HEK293 (cell line): ENCODE results near the gene SPANXN5.

Experiments
- CTCF ChIA-PET: fragments of 350-600 bp; formaldehyde crosslinking; extraction: SDS; loops from one replicate; lab custom pipeline; 2021; ENCODE audit warnings: antibody characterized with exemption; lab: Yijun Ruan, JAX
- POLR2A ChIA-PET: fragments of 300-600 bp; formaldehyde crosslinking; extraction: SDS; loops from one replicate; lab custom pipeline; 2020; ENCODE audit warnings: antibody characterized with exemption, inconsistent platforms; lab: Yijun Ruan, JAX
- H3K27ac ChIP-seq: fragments of 200-500 bp; sonication (Bioruptor generic); 2 replicates; pipeline ENCODE4 v1.5.1; 2014; ENCODE audit warnings: low read depth, low read length, control low read depth, inconsistent platforms; ENCODE audit errors: extremely low read depth
- H3K36me3 ChIP-seq, 2 experiments: fragments of 200-500 bp in 1 of 2; sonication (Bioruptor generic) in 1 of 2; 1 replicate in 1 of 2; 2 replicates in 1 of 2; pipeline ENCODE4 v1.5.1; 2014 to 2017; ENCODE audit warnings: inconsistent platforms in 2 of 2, low read length in 2 of 2; ENCODE audit not compliant: control insufficient read depth in 2 of 2, insufficient read depth in 1 of 2
- H3K4me1 ChIP-seq: fragments of 200-500 bp; sonication (Bioruptor generic); 2 replicates; pipeline ENCODE4 v1.5.1; 2014; ENCODE audit warnings: mild to moderate bottlenecking, low read length, inconsistent platforms; ENCODE audit not compliant: control insufficient read depth, insufficient read depth
- H3K4me3 ChIP-seq: 2 replicates; pipeline ENCODE4 v1.5.1; 2011; ENCODE audit warnings: low read depth, mild to moderate bottlenecking, control low read depth, low read length, moderate library complexity
- H3K9me3 ChIP-seq: fragments of 200-500 bp; sonication (Bioruptor generic); 2 replicates; pipeline ENCODE4 v1.5.1; 2014; ENCODE audit warnings: low read depth, low read length, inconsistent platforms; ENCODE audit not compliant: control insufficient read depth, insufficient read depth
- OVOL3 ChIP-seq: fragments of 450-650 bp; formaldehyde crosslinking; IDR thresholded peaks from 2 replicates; pipeline ENCODE4 v1.5.1; 2016; ENCODE audit warnings: missing biosample characterization, missing genetic modification characterization
- ZBTB21 ChIP-seq: fragments of 450-650 bp; formaldehyde crosslinking; IDR thresholded peaks from 2 replicates; pipeline ENCODE4 v1.5.1; 2017; ENCODE audit warnings: missing biosample characterization, missing genetic modification characterization
- ZBTB49 ChIP-seq: fragments of 450-650 bp; formaldehyde crosslinking; IDR thresholded peaks from 2 replicates; pipeline ENCODE4 v1.5.1; 2016; ENCODE audit warnings: missing biosample characterization, missing genetic modification characterization, low read depth
- ZNF16 ChIP-seq: fragments of 450-650 bp; formaldehyde crosslinking; IDR thresholded peaks from 2 replicates; pipeline ENCODE4 v1.5.1; 2016; ENCODE audit warnings: low read depth, missing biosample characterization, missing genetic modification characterization
- ZNF202 ChIP-seq: fragments of 450-650 bp; formaldehyde crosslinking; IDR thresholded peaks from 2 replicates; pipeline ENCODE4 v1.5.1; 2016; ENCODE audit warnings: missing biosample characterization, missing genetic modification characterization, borderline replicate concordance
- ZNF311 ChIP-seq: fragments of 450-650 bp; formaldehyde crosslinking; IDR thresholded peaks from 2 replicates; pipeline ENCODE4 v1.5.1; 2017; ENCODE audit warnings: missing biosample characterization, missing genetic modification characterization, borderline replicate concordance
- ZNF335 ChIP-seq: fragments of 450-650 bp; formaldehyde crosslinking; conservative IDR thresholded peaks from 2 replicates; pipeline ENCODE4 v1.5.1; 2016; ENCODE audit warnings: missing biosample characterization, missing genetic modification characterization
- ZNF473 ChIP-seq: fragments of 450-650 bp; formaldehyde crosslinking; IDR thresholded peaks from 2 replicates; pipeline ENCODE4 v1.5.1; 2017; ENCODE audit warnings: missing biosample characterization, missing genetic modification characterization
- ZNF548 ChIP-seq: fragments of 450-650 bp; formaldehyde crosslinking; IDR thresholded peaks from 2 replicates; pipeline ENCODE4 v1.5.1; 2016; ENCODE audit warnings: missing biosample characterization, missing genetic modification characterization
- ZNF580 ChIP-seq: fragments of 450-650 bp; formaldehyde crosslinking; IDR thresholded peaks from 2 replicates; pipeline ENCODE4 v1.5.1; 2016; ENCODE audit warnings: missing biosample characterization, missing genetic modification characterization
- ZNF610 ChIP-seq: fragments of 450-650 bp; formaldehyde crosslinking; IDR thresholded peaks from 2 replicates; pipeline ENCODE4 v1.5.1; 2016; ENCODE audit warnings: missing biosample characterization, missing genetic modification characterization, borderline replicate concordance
- ZNF645 ChIP-seq: fragments of 450-650 bp; formaldehyde crosslinking; IDR thresholded peaks from 2 replicates; pipeline ENCODE4; 2016; ENCODE audit warnings: missing biosample characterization, missing genetic modification characterization
- ZNF658 ChIP-seq: fragments of 450-650 bp; formaldehyde crosslinking; IDR thresholded peaks from 2 replicates; pipeline ENCODE4; 2016; ENCODE audit warnings: missing biosample characterization, missing genetic modification characterization
- ZSCAN18 ChIP-seq: fragments of 450-650 bp; formaldehyde crosslinking; IDR thresholded peaks from 2 replicates; pipeline ENCODE4 v1.5.1; 2016; ENCODE audit warnings: missing biosample characterization, missing genetic modification characterization
- TF ChIP-seq, protein P1 (sequence below): fragments of 450-650 bp; formaldehyde crosslinking; IDR thresholded peaks from 2 replicates; pipeline ENCODE4 v1.5.1; 2016; ENCODE audit warnings: missing biosample characterization, missing genetic modification characterization, borderline replicate concordance
- TF ChIP-seq, protein P2 (sequence below): IDR thresholded peaks from 2 replicates; pipeline ENCODE4 v1.6.1; 2011; ENCODE audit warnings: mild to moderate bottlenecking, low read depth, low read length, borderline replicate concordance
- TF ChIP-seq, protein P3 (sequence below): fragments of 450-650 bp; formaldehyde crosslinking; IDR thresholded peaks from 2 replicates; pipeline ENCODE4 v1.5.1; 2016; ENCODE audit warnings: missing biosample characterization, missing genetic modification characterization

The SPANXN5 gene

GRCh38 chrX:52830551-52830950 lies 33.3 kb upstream of the SPANXN5 start:
- no peaks in the 10 kb centered on the region for H3K36me3 ChIP-seq
- no peak overlapping the region for H3K4me3 ChIP-seq
- H3K27ac ChIP-seq: no peak overlapping the region
- ChIA-PET CTCF (interaction anchor here (0.6 kb wide), 1 partner anchor 422 kb away, joined by 3 read pairs; no protein-coding TSS in a partner anchor), POLR2A (no interaction called here)
- no peaks in the 10 kb centered on the region for H3K4me1 ChIP-seq
- H3K9me3 ChIP-seq: no peaks in the 10 kb centered on the region
- no peak for TF ChIP-seq ZBTB21 (tag by site-specific recombination)
- TF ChIP-seq ZNF16 (tag by site-specific recombination): no peak
- no peak for TF ChIP-seq ZBTB49 (tag by site-specific recombination)
- no peak for TF ChIP-seq ZNF335 (tag by site-specific recombination)
- TF ChIP-seq ZNF548 (tag by site-specific recombination): no peak
- TF ChIP-seq ZNF202 (tag by site-specific recombination): no peak
- TF ChIP-seq ZSCAN18 (tag by site-specific recombination): no peak
- no peak for TF ChIP-seq ZNF473 (tag by site-specific recombination)
- TF ChIP-seq, protein P1, sequence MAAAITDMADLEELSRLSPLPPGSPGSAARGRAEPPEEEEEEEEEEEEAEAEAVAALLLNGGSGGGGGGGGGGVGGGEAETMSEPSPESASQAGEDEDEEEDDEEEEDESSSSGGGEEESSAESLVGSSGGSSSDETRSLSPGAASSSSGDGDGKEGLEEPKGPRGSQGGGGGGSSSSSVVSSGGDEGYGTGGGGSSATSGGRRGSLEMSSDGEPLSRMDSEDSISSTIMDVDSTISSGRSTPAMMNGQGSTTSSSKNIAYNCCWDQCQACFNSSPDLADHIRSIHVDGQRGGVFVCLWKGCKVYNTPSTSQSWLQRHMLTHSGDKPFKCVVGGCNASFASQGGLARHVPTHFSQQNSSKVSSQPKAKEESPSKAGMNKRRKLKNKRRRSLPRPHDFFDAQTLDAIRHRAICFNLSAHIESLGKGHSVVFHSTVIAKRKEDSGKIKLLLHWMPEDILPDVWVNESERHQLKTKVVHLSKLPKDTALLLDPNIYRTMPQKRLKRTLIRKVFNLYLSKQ: no peak
- no peak for TF ChIP-seq ZNF580
- no peak for TF ChIP-seq ZNF311 (tag by site-specific recombination)
- TF ChIP-seq, protein P2, sequence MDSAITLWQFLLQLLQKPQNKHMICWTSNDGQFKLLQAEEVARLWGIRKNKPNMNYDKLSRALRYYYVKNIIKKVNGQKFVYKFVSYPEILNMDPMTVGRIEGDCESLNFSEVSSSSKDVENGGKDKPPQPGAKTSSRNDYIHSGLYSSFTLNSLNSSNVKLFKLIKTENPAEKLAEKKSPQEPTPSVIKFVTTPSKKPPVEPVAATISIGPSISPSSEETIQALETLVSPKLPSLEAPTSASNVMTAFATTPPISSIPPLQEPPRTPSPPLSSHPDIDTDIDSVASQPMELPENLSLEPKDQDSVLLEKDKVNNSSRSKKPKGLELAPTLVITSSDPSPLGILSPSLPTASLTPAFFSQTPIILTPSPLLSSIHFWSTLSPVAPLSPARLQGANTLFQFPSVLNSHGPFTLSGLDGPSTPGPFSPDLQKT: no peak
- TF ChIP-seq, protein P3, sequence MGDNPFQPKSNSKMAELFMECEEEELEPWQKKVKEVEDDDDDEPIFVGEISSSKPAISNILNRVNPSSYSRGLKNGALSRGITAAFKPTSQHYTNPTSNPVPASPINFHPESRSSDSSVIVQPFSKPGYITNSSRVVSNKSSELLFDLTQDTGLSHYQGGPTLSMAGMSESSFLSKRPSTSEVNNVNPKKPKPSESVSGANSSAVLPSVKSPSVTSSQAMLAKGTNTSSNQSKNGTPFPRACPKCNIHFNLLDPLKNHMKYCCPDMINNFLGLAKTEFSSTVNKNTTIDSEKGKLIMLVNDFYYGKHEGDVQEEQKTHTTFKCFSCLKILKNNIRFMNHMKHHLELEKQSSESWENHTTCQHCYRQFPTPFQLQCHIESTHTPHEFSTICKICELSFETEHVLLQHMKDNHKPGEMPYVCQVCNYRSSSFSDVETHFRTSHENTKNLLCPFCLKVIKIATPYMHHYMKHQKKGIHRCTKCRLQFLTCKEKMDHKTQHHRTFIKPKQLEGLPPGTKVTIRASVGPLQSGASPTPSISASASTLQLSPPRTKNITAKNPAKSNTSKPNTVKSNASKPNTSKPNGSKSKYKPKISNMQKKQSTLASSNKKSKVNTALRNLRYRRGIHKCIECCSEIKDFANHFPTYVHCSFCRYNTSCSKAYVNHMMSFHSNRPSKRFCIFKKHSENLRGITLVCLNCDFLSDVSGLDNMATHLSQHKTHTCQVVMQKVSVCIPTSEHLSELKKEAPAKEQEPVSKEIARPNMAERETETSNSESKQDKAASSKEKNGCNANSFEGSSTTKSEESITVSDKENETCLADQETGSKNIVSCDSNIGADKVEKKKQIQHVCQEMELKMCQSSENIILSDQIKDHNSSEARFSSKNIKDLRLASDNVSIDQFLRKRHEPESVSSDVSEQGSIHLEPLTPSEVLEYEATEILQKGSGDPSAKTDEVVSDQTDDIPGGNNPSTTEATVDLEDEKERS (tag by site-specific recombination): no peak

DNA sequence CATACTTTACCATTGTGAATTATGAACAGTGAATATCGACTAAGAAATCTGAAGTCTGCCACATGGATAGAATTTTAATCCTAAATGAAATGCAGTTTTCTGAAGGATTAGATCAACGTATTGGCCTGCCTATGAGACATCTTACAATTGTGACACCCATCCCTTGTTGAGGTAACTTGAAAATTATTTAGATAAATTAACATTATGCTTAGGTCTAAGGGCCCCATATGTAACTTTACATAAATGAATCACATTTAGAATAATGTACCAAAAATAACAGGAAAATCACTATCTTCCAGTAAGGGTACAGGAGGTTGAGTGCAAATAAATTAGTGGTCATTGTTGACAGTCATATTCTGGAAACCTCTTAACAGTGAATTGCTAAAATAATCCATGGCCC lies 27.4 kb upstream of the SPANXN5 start:
- POLR2A ChIA-PET: no interaction called here
- TF ChIP-seq OVOL3 (tag by site-specific recombination) (no peak), ZNF645 (tag by site-specific recombination) (no peak), ZNF658 (tag by site-specific recombination) (no peak), ZNF610 (tag by site-specific recombination) (no peak)
- H3K36me3 ChIP-seq: no peaks in the 10 kb centered on the region
- no peak overlapping the region for H3K27ac ChIP-seq
- CTCF ChIA-PET: no interaction called here
- H3K4me3 ChIP-seq: no peak overlapping the region
- no peaks in the 10 kb centered on the region for H3K9me3 ChIP-seq
- H3K4me1 ChIP-seq: no peaks in the 10 kb centered on the region
